Measurements from ENCODE around the gene CNOT3. TPM values are rescaled to one million over a fixed set of nuclear protein-coding genes. Genes with fewer than 3 reads are reported as not detected.

Gene CNOT3
- total and polyA plus RNA-seq, 2 of the 13 experiments (the other 11 are each of a cell fraction or from before 2014, with no cell fraction given), result 4.3 to 5.8 TPM

GRCh38 chr19:54160854-54161253 is 23.3 kb downstream of the CNOT3 start:
- Histone ChIP-seq H3K4me3 (replicated peaks in 1 of 3; ENCODE audit: insufficient read depth in 1 of 3, low read depth in 2 of 3, low read length in 3 of 3) (peak overlapping the region; percentile 70 to 93 (median 75); a peak in 5 of 6 replicates), H2AFZ (ENCODE audit: low read length) (no peak overlapping the region), H3K27ac (ENCODE audit: extremely low read length, insufficient read depth, low read length) (peak overlapping the region; percentile 81), H3K4me1 (ENCODE audit: insufficient read depth, low read length) (peaks cover 13% of the 10 kb centered on the region), H3K9ac (ENCODE audit: insufficient read depth, low read depth, low read length) (peak overlapping the region; percentile 88), H4K20me1 (ENCODE audit: insufficient read depth, low read length) (no peaks in the 10 kb centered on the region), H3K4me2 (ENCODE audit: low read depth, low read length) (peak overlapping the region; percentile 93), H3K9me3 (ENCODE audit: low read length) (no peaks in the 10 kb centered on the region), H3K79me2 (ENCODE audit: insufficient read depth, low read length) (peaks cover 13% of the 10 kb centered on the region), H3K27me3 (ENCODE audit: control insufficient read depth in 1 of 2, insufficient read depth in 2 of 2, low read length in 2 of 2) (no peaks in the 10 kb centered on the region; a peak in 1 of 5 replicates), H3K36me3 (replicated peaks in 1 of 2; ENCODE audit: control insufficient read depth in 1 of 2, insufficient read depth in 2 of 2, low read length in 2 of 2) (peaks cover 9 to 24% of the 10 kb centered on the region in 2 experiments)
- ATAC-seq (no peak), FAIRE-seq (no peak), DNase-seq (ENCODE audit: low spot score) (no peak)
- WGBS (ENCODE audit: low lambda C conversion rate), result 46% methylated on average over 13 of the region's 13 CpGs
- ChIA-PET POLR2A (interaction anchor here (2.0 to 3.2 kb wide), 4 partner anchors 24 to 49 kb away, joined by 8 to 48 read pairs (median 13); partner anchors contain the start of genes CNOT3, MBOAT7 and RPS9), CTCF (ENCODE audit: low intra/inter-chr PET ratio, low total read pairs) (no interaction called here)
- in situ Hi-C loops (cut with HindIII; ENCODE audit: extremely low pct_ligation_motif_present, low pct_unique_long_range_greater_than_20kb), result no loop called here
- TF ChIP-seq THAP11 (CRISPR knock-in tag; IDR thresholded peaks at IDR 0.05) (no peak), ZSCAN22 (CRISPR knock-in tag; IDR thresholded peaks at IDR 0.05) (peak; percentile 80; the same call in 1 of the 2 replicates)
- no TSS peak for BruUV-seq (replicated peaks)
- intact Hi-C loops (cut with micrococcal nuclease; ENCODE audit: unreplicated experiment), result loop anchor here (1.0 kb wide), 1 partner anchor 25 kb away; no protein-coding TSS in a partner anchor

GRCh38 chr19:54162241-54162805 is 24.8 kb downstream of the CNOT3 start:
- peaks cover 13% of the 10 kb centered on the region for H3K79me2 ChIP-seq (ENCODE audit: insufficient read depth, low read length)
- FAIRE-seq, result no peak
- H3K4me3 ChIP-seq (replicated peaks in 1 of 3; ENCODE audit: insufficient read depth in 1 of 3, low read depth in 2 of 3, low read length in 3 of 3), result no peak overlapping the region
- no peak overlapping the region for H3K4me2 ChIP-seq (ENCODE audit: low read depth, low read length)
- WGBS (ENCODE audit: low lambda C conversion rate), result 90% methylated on average over 33 of the region's 35 CpGs
- ATAC-seq, result no peak
- DNase-seq (ENCODE audit: low spot score), result no peak
- H4K20me1 ChIP-seq (ENCODE audit: insufficient read depth, low read length), result no peaks in the 10 kb centered on the region
- POLR2A ChIA-PET, result no interaction called here
- no peaks in the 10 kb centered on the region; a peak in 1 of 5 replicates for H3K27me3 ChIP-seq (ENCODE audit: control insufficient read depth in 1 of 2, insufficient read depth in 2 of 2, low read length in 2 of 2)
- H2AFZ ChIP-seq (ENCODE audit: low read length), result no peak overlapping the region
- in situ Hi-C loops (cut with HindIII; ENCODE audit: extremely low pct_ligation_motif_present, low pct_unique_long_range_greater_than_20kb), result no loop called here
- no peak overlapping the region for H3K27ac ChIP-seq (ENCODE audit: extremely low read length, insufficient read depth, low read length)
- intact Hi-C loops (cut with micrococcal nuclease; ENCODE audit: unreplicated experiment), result no loop called here
- CTCF ChIA-PET (ENCODE audit: low intra/inter-chr PET ratio, low total read pairs), result no interaction called here
- H3K36me3 ChIP-seq (replicated peaks in 1 of 2; ENCODE audit: control insufficient read depth in 1 of 2, insufficient read depth in 2 of 2, low read length in 2 of 2), result peaks cover 0 to 9% of the 10 kb centered on the region in 2 experiments; a peak in 2 of 5 replicates
- no peak overlapping the region for H3K9ac ChIP-seq (ENCODE audit: insufficient read depth, low read depth, low read length)
- peaks cover 13% of the 10 kb centered on the region for H3K4me1 ChIP-seq (ENCODE audit: insufficient read depth, low read length)
- no peaks in the 10 kb centered on the region for H3K9me3 ChIP-seq (ENCODE audit: low read length)
- no TSS peak for BruUV-seq (replicated peaks)
- TF ChIP-seq STAG1 (CRISPR knock-in tag; IDR thresholded peaks at IDR 0.05) (no peak), KDM5A (IDR thresholded peaks at IDR 0.05; ENCODE audit: borderline replicate concordance, low read length) (no peak), ZNF781 (CRISPR knock-in tag; IDR thresholded peaks at IDR 0.05; ENCODE audit: borderline replicate concordance, not compliant biosample characterization) (no peak), CREB1 (IDR thresholded peaks at IDR 0.05) (no peak), CREB1 (CRISPR knock-in tag; IDR thresholded peaks at IDR 0.05) (no peak), ZBTB34 (CRISPR knock-in tag; IDR thresholded peaks at IDR 0.05) (no peak), HIC2 (CRISPR knock-in tag; IDR thresholded peaks at IDR 0.05; ENCODE audit: low read depth) (no peak), MXD1 (CRISPR knock-in tag; IDR thresholded peaks at IDR 0.05) (no peak), HOMEZ (CRISPR knock-in tag; IDR thresholded peaks at IDR 0.05; ENCODE audit: low read depth) (no peak), ETV6 (CRISPR knock-in tag; conservative IDR thresholded peaks at IDR 0.05) (no peak), ZNF564 (CRISPR knock-in tag; IDR thresholded peaks at IDR 0.05) (no peak)

Data from HepG2 (cell line).